Fibroblast of skin of scalp (primary cell): ENCODE measurements around the gene MRPL17. TPM values are rescaled to one million over a fixed set of nuclear protein-coding genes. Genes with fewer than 3 reads are reported as not detected.
"Not testable (repeated sequence)": the region's sequence is repeated elsewhere in the genome, so short reads cannot be mapped to it uniquely, and the experiment has no call there.

Experiments
- DNase-seq: peaks from one replicate; pipeline ENCODE4 v3.0.0-alpha.2; 2013
- polyA plus RNA-seq, 2 experiments: library from polyadenylated mRNA; unstranded; fragments of 120-200 nt; gene quantifications; one replicate each; pipeline ENCODE4 v1.2.1, GENCODE V29; 2013; ENCODE audit not compliant: insufficient read length in 2 of 2

The MRPL17 gene
- 120 TPM for polyA plus RNA-seq (2013, experiment 1 of 2; ENCODE audit: insufficient read length)
- polyA plus RNA-seq (2013, experiment 2 of 2; ENCODE audit: insufficient read length) = 112 TPM

GRCh38 chr11:6682936-6683861, at the start of gene MRPL17:
MRPL17 (minus strand) TSS chr11:6683340; CDS start chr11:6683296, 44 bp downstream.
- DNase-seq = peak; percentile 99

- no peak for DNase-seq
Measured at GRCh38 chr11:6727971-6728760, 45.0 kb upstream of the MRPL17 start.

GRCh38 chr11:6725386-6725896, 42.3 kb upstream of the MRPL17 start:
- no peak for DNase-seq

DNA sequence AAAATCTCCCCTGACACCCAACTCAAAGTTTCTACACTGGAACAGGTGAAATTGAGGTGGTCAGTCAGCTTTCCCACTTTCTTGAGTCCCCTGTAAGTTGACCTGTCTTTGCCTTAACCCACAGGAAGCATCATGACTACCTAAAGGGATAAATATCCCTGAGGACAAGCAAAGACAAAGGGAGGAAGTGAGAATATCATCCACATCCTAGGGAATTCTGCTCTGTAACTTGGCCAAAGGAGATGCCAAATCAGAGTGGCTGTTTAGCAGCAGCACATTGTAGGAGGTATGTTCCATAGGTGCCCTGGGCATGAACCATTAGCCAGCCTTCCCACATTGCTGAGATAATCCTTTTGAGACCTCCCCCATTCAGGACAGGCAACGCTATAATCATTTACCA, 40.9 kb upstream of the MRPL17 start:
- no peak for DNase-seq

GRCh38 chr11:6721343-6721742, 38.2 kb upstream of the MRPL17 start:
- DNase-seq = no peak

DNA sequence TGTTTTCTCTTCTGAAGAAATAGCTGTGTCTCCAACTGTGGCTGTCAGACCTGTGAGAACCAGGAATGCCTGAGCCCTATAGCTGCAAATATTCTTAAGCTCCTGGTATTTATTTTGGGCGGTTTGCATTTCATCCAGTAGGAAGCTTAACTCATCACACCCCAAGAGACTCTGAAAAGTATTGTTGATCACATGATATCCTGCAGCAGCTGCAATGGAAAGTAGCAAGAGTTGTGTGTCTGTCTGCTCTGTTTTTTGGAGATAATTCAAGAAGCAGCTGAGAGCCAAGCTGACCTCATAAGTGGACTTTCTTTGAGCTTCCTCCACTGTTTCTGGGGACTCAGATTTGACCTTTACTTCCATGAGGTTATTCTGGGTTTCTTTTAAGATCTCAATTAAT, 36.4 kb upstream of the MRPL17 start:
- DNase-seq = no peak

DNA sequence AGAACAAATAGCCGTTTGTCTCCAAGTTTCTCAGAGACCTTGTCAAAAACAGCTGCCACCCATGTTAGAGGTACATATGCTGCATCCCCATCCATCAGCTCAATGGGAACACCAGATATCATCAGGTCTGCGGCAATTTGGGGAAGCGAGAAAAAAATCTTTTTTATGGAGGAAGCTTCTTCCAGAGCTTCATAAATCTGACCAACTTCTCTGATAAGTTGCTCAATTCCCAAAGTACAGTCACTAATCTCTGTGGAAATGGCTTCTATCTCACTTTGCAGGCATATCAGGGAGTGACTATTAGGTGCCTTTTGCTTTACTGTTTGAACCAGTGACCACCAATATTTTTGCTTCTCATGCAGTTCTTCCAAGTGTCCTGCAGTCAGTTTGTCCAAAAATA, 34.3 kb upstream of the MRPL17 start:
- no peak for DNase-seq

GRCh38 chr11:6711552-6711951, 28.4 kb upstream of the MRPL17 start:
- not testable (repeated sequence) for DNase-seq

DNA sequence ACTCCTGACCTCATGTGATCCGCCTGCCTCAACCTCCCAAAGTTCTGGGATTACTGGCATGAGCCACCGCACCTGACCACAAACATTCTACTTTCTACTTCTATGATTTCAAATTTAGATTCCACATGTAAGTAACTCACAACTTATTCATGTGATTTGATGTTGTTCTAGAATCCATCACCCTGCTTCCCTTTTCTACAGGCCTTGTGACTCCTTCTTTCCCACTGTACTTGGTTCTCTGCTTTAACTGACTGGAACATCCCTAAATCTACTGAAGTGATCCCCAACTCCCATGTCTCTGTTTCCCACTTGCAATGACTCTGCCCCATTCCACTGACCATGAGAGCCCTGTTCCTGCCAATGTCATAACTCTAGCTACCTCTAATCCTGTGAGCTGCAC, 25.7 kb upstream of the MRPL17 start:
- no peak for DNase-seq

GRCh38 chr11:6705905-6706535, 22.9 kb upstream of the MRPL17 start:
- peak; percentile 57 for DNase-seq

- peak; percentile 71 for DNase-seq
Measured at GRCh38 chr11:6703247-6704063, 20.3 kb upstream of the MRPL17 start.

- not testable (repeated sequence) for DNase-seq
Measured at GRCh38 chr11:6701955-6702354, 18.8 kb upstream of the MRPL17 start.

DNA sequence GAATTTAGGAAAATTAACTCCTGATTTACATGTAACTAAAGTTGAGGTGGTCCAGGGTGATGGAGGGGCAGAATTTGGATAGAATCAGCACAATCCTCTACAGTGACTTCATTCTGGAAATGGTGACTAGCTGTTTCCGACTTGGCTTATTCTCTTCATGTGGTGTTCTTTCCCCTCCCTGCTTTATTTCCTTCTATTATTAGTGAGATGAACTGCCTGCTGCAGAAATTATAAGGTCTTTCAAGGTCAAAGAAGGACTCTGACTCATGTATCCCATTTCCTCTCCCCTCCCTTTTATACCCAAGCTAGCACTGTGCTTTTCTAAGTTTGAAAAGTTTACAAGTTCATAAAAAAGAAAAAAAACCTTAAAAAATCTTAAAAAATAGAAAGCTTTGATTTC, 12.2 kb upstream of the MRPL17 start:
- peak; percentile 43 for DNase-seq

DNA sequence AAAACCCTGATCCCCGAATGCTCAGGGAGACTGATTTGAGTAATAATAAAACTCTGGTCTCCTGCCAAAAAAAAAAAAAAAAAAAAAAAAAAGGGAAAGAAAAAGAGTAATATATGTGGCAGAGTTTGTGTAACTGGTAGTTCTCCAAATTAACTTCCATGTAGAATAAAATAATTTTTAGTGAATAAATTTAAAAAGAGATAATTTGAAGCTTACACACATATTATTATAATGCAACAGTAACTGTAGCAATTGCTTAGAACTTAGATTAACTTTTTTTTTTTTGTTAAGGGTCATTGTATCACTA, 11.0 kb upstream of the MRPL17 start:
- DNase-seq = no peak

GRCh38 chr11:6693342-6694228, 10.4 kb upstream of the MRPL17 start:
- peak; percentile 88 for DNase-seq

GRCh38 chr11:6692128-6692527, 9.0 kb upstream of the MRPL17 start:
- DNase-seq = no peak

DNA sequence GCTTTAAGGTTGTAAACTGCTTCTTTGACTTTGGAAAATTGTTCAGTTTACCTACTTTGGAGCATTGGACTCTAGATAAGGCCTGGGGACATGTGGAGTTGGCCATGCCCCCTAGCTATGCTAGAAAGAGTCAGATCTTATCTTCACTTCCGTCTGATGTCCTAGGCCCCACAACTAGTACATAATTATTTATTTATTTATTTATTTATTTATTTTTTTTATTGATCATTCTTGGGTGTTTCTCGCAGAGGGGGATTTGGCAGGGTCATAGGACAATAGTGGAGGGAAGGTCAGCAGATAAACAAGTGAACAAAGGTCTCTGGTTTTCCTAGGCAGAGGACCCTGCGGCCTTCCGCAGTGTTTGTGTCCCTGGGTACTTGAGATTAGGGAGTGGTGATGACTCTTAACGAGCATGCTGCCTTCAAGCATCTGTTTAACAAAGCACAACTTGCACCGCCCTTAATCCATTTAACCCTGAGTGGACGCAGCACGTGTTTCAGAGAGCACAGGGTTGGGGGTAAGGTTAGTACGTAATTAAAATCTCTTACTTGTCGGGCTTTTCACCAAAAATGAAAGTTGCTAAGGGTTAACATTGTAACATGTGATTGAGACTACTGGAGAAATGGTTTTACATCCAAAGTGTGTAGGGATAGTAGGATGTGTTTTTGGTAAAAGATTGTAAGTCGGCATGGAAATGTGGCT, 7.4 kb upstream of the MRPL17 start:
- not testable (repeated sequence) for DNase-seq

DNA sequence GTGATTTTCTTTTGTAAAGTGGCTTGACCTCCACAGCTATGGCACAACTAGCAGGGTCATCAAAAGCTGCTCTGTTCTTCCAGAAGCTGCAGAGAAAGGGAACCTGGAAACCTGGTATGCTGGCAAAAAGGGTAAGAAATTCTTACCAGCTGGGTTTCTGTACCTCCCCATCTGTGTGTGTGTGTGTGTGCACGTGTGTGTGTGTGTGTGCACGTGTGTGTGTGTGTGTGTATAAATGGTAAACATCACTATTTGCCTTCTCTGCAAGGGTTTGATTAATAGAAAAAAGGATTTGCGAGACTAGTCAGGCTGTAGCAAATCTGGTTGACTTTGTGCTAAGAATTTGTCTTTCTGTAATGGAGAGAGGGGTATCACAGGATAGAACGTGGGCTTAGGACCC, 4.7 kb upstream of the MRPL17 start:
- no peak for DNase-seq

DNA sequence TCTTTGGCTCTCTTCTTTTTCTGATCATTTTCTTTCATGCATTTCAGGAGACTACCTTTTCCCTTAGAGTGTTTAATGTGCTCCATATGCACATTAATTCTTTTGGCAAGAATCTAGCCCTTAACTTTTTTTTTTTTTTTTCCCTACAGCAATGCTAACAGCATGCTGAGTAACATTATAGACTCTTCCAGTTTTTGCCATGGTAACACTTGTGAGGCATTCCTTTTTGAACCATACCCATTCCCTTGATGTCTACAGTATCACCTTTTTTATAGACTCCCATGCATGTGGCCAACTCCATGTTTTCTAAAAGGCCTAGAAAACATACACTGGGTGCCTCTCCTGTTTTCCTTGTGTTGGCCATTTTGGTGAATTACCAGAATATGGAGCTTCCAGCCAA, 2.9 kb upstream of the MRPL17 start:
- DNase-seq = no peak

DNA sequence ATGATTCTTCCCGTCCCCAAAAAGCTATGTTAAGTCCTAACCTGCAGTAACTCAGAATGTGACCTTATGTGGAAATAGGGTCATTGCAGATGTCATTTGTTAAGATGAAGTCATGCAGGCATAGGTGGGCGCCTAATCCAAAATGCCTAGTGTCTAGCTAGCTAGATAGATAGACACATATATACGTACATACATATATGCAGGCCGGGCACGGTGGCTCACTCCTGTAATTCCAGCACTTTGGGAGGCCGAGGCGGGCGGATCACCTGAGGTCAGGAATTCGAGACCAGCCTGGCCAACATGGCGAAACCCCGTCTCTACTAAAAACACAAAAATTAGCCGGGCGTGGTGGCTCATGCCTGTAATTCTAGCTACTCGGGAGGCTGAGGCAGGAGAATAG, 928 bp upstream of the MRPL17 start:
- DNase-seq = not testable (repeated sequence)
